NT2/D1 (cell line): ENCODE results near the gene NUCB1.

ENCODE experiments used
- SUZ12 ChIP-seq: IDR thresholded peaks from 2 replicates; pipeline ENCODE4 v1.6.1; 2011; ENCODE audit not compliant: insufficient read length, insufficient read depth; ENCODE audit errors: extremely low read depth
- YY1 ChIP-seq: IDR thresholded peaks from 2 replicates; pipeline ENCODE4 v1.6.1; 2011; ENCODE audit not compliant: insufficient read length, insufficient read depth
- ZNF274 ChIP-seq: IDR thresholded peaks from 2 replicates; pipeline ENCODE4 v1.6.1; 2011; ENCODE audit warnings: mild to moderate bottlenecking, low read depth, low read length

GRCh38 chr19:48934837-48935236 lies 34.7 kb downstream of the NUCB1 start:
- TF ChIP-seq SUZ12 (no peak), YY1 (no peak), ZNF274 (no peak)
